Common myeloid progenitor, CD34-positive (primary cell): ENCODE data around the gene CCDC152.

ENCODE experiments used
- CTCF ChIA-PET: fragments of 350-600 bp; sonication (Branson Sonifier 250); formaldehyde crosslinking; loops from one replicate; lab custom pipeline; 2021; ENCODE audit warnings: antibody characterized with exemption; lab: Charles Lee
- POLR2A ChIA-PET: fragments of 350-600 bp; sonication (Branson Sonifier 250); formaldehyde crosslinking; loops from one replicate; lab custom pipeline; 2021; ENCODE audit warnings: antibody characterized with exemption; lab: Charles Lee
- DNase-seq, 3 donors: peaks; one replicate each; pipeline versions ENCODE4 v3.0.0 to v3.0.0-alpha.2; 2013
- H3K27ac ChIP-seq, 2 experiments: 1 replicate in 1 of 2; 2 replicates in 1 of 2; pipeline ENCODE4 v1.7.0; 2013; ENCODE audit warnings: inconsistent platforms in 2 of 2, low read length in 2 of 2, mild to moderate bottlenecking in 2 of 2, low read depth in 1 of 2, moderate library complexity in 1 of 2; ENCODE audit not compliant: severe bottlenecking in 2 of 2, insufficient read depth in 1 of 2, poor library complexity in 1 of 2
- H3K27me3 ChIP-seq, 5 experiments: replicated peaks in 2 of 5; 1 replicate in 3 of 5; 2 replicates in 2 of 5; pipeline versions ENCODE4 v1.6.1 to v1.7.0; 2013; ENCODE audit warnings: low read length in 4 of 5, mild to moderate bottlenecking in 2 of 5, moderate library complexity in 2 of 5, inconsistent platforms in 1 of 5; ENCODE audit not compliant: insufficient read depth in 5 of 5, control insufficient read depth in 4 of 5
- H3K36me3 ChIP-seq, 4 experiments: 1 replicate in 2 of 4; 2 replicates in 2 of 4; pipeline versions ENCODE4 v1.6.1 to v1.7.0; 2013; ENCODE audit warnings: low read length in 3 of 4, control low read depth in 1 of 4, mild to moderate bottlenecking in 1 of 4; ENCODE audit not compliant: control insufficient read depth in 4 of 4, insufficient read depth in 4 of 4
- H3K4me1 ChIP-seq, 4 experiments: 1 replicate in 3 of 4; 2 replicates in 1 of 4; pipeline versions ENCODE4 v1.6.1 to v1.7.1; 2013; ENCODE audit warnings: low read length in 3 of 4, mild to moderate bottlenecking in 3 of 4, control low read depth in 1 of 4, inconsistent platforms in 1 of 4, moderate library complexity in 1 of 4; ENCODE audit not compliant: control insufficient read depth in 4 of 4, insufficient read depth in 4 of 4; ENCODE audit errors: control extremely low read depth in 1 of 4
- H3K4me3 ChIP-seq, 7 experiments: 1 replicate in 4 of 7; 2 replicates in 3 of 7; pipeline versions ENCODE4 v1.5.1 to v1.7.0; 2013; ENCODE audit warnings: mild to moderate bottlenecking in 7 of 7, low read length in 6 of 7, moderate library complexity in 6 of 7, inconsistent platforms in 2 of 7, low read depth in 2 of 7, control low read depth in 1 of 7; ENCODE audit not compliant: insufficient read depth in 4 of 7, control insufficient read depth in 1 of 7; ENCODE audit errors: extremely low read depth in 1 of 7
- H3K9me3 ChIP-seq, 5 experiments: 1 replicate in 4 of 5; 2 replicates in 1 of 5; pipeline versions ENCODE4 v1.6.1 to v1.7.1; 2013; ENCODE audit warnings: low read length in 4 of 5, mild to moderate bottlenecking in 2 of 5, inconsistent platforms in 1 of 5, low read depth in 1 of 5, moderate library complexity in 1 of 5; ENCODE audit not compliant: control insufficient read depth in 4 of 5, insufficient read depth in 2 of 5; ENCODE audit errors: control extremely low read depth in 1 of 5
- WGBS: methylation state at CpG from one replicate; pipeline ENCODE4 v1.1.5; 2013; ENCODE audit not compliant: insufficient coverage; 5-methylcytosine and 5-hydroxymethylcytosine counted together

The CCDC152 gene

GRCh38 chr5:42753099-42753498, 3.5 kb upstream of the CCDC152 start:
- H3K27me3 ChIP-seq = no peaks in the 10 kb centered on the region
- H3K9me3 ChIP-seq = no peaks in the 10 kb centered on the region
- H3K36me3 ChIP-seq = no peaks in the 10 kb centered on the region
- H3K4me1 ChIP-seq = peaks cover 4 to 8% (median 7%) of the 10 kb centered on the region in 4 experiments
- 100% methylated on average over 1 of the region's 3 CpGs for WGBS
- H3K4me3 ChIP-seq = no peak overlapping the region
- H3K27ac ChIP-seq = no peak overlapping the region
- POLR2A ChIA-PET = no interaction called here
- no peak for DNase-seq
- CTCF ChIA-PET = interaction anchor here (1.6 kb wide), 1 partner anchor 8 kb away, joined by 4 read pairs; no protein-coding TSS in a partner anchor

GRCh38 chr5:42759456-42759855, 2.8 kb downstream of the CCDC152 start:
- Histone ChIP-seq H3K4me3 (no peak overlapping the region), H3K27me3 (no peaks in the 10 kb centered on the region), H3K4me1 (peaks cover 4 to 8% (median 7%) of the 10 kb centered on the region in 4 experiments), H3K36me3 (peaks cover 0 to 5% (median 0%) of the 10 kb centered on the region in 4 experiments), H3K27ac (no peak overlapping the region), H3K9me3 (no peaks in the 10 kb centered on the region)
- DNase-seq = no peak
- ChIA-PET CTCF (no interaction called here), POLR2A (no interaction called here)
- WGBS = 100% methylated on average over 1 of the region's 2 CpGs

GRCh38 chr5:42760426-42760825, 3.8 kb downstream of the CCDC152 start:
- no CpG with 5 or more reads among the region's 4 CpGs for WGBS
- POLR2A ChIA-PET = no interaction called here
- CTCF ChIA-PET = interaction anchor here (1.7 kb wide), 1 partner anchor 15 kb away, joined by 4 read pairs; no protein-coding TSS in a partner anchor
- Histone ChIP-seq H3K4me3 (no peak overlapping the region), H3K36me3 (peaks cover 0 to 5% (median 0%) of the 10 kb centered on the region in 4 experiments), H3K4me1 (peaks cover 4 to 8% (median 7%) of the 10 kb centered on the region in 4 experiments), H3K27ac (no peak overlapping the region), H3K27me3 (no peaks in the 10 kb centered on the region), H3K9me3 (no peaks in the 10 kb centered on the region)
- DNase-seq = no peak

GRCh38 chr5:42761791-42762190, 5.2 kb downstream of the CCDC152 start:
- peaks cover 0 to 5% (median 0%) of the 10 kb centered on the region in 4 experiments for H3K36me3 ChIP-seq
- CTCF ChIA-PET = interaction anchor here (1.7 kb wide), 1 partner anchor 16 kb away, joined by 4 read pairs; no protein-coding TSS in a partner anchor
- no CpG with 5 or more reads among the region's 1 CpG for WGBS
- no peaks in the 10 kb centered on the region for H3K9me3 ChIP-seq
- no peaks in the 10 kb centered on the region for H3K27me3 ChIP-seq
- POLR2A ChIA-PET = no interaction called here
- peaks cover 4 to 8% (median 7%) of the 10 kb centered on the region in 4 experiments for H3K4me1 ChIP-seq
- H3K4me3 ChIP-seq = no peak overlapping the region
- no peak overlapping the region for H3K27ac ChIP-seq
- no peak for DNase-seq

- CTCF ChIA-PET = interaction anchor here (0.6 to 1.8 kb wide), 21 partner anchors 11 to 924 kb away, joined by 3 to 8 read pairs (median 3); partner anchors contain the start of gene CCDC152
These were observed 11.0 kb downstream of the CCDC152 start for GRCh38 chr5:42767491-42768105.

GRCh38 chr5:42768106-42768504, 11.5 kb downstream of the CCDC152 start:
- DNase-seq = no peak
- H3K27me3 ChIP-seq = no peaks in the 10 kb centered on the region
- H3K27ac ChIP-seq = no peak overlapping the region
- POLR2A ChIA-PET = no interaction called here
- peaks cover 0 to 2% (median 0%) of the 10 kb centered on the region in 5 experiments for H3K9me3 ChIP-seq
- WGBS = 100% methylated on average over 1 of the region's 1 CpG
- CTCF ChIA-PET = interaction anchor here (0.7 to 1.8 kb wide), 18 partner anchors 11 to 925 kb away, joined by 3 to 8 read pairs (median 3); partner anchors contain the start of gene CCDC152
- H3K4me3 ChIP-seq = no peak overlapping the region
- H3K4me1 ChIP-seq = no peaks in the 10 kb centered on the region
- H3K36me3 ChIP-seq = peaks cover 0 to 10% (median 0%) of the 10 kb centered on the region in 4 experiments

More at GRCh38 chr5:42767491-42768105, 11.0 kb downstream of the CCDC152 start:
- peaks cover 0 to 12% (median 0%) of the 10 kb centered on the region in 4 experiments for H3K36me3 ChIP-seq
- DNase-seq = peak; percentile 34 to 67 (median 57)
- peaks cover 0 to 2% (median 0%) of the 10 kb centered on the region in 5 experiments for H3K9me3 ChIP-seq
- H3K4me3 ChIP-seq = no peak overlapping the region
- no peaks in the 10 kb centered on the region for H3K4me1 ChIP-seq
- no peak overlapping the region for H3K27ac ChIP-seq
- POLR2A ChIA-PET = no interaction called here
- no CpG with 5 or more reads among the region's 3 CpGs for WGBS
- no peaks in the 10 kb centered on the region for H3K27me3 ChIP-seq

GRCh38 chr5:42770003-42770402, 13.4 kb downstream of the CCDC152 start:
- H3K9me3 ChIP-seq = peaks cover 0 to 2% (median 0%) of the 10 kb centered on the region in 5 experiments
- no peak overlapping the region for H3K27ac ChIP-seq
- ChIA-PET CTCF (interaction anchor here (1.0 kb wide), 1 partner anchor 713 kb away, joined by 4 read pairs; no protein-coding TSS in a partner anchor), POLR2A (no interaction called here)
- DNase-seq = no peak
- peaks cover 0 to 8% (median 0%) of the 10 kb centered on the region in 4 experiments for H3K36me3 ChIP-seq
- no peaks in the 10 kb centered on the region for H3K4me1 ChIP-seq
- H3K4me3 ChIP-seq = no peak overlapping the region
- H3K27me3 ChIP-seq = no peaks in the 10 kb centered on the region
